B cell (primary cell): Measurements from ENCODE around the gene DSC1. TPM values are rescaled to one million over a fixed set of nuclear protein-coding genes. Genes with fewer than 3 reads are reported as not detected.

Source experiments
- ATAC-seq: fragments of 200-7000 bp; cut with Tn5 transposase; one replicate; pipeline ENCODE4 v1.10.0; 2021; ENCODE audit warnings: low read depth, mild to moderate bottlenecking, moderate number of reproducible peaks, moderate library complexity
- CTCF ChIA-PET: fragments of 350-600 bp; sonication (Branson Sonifier 250); formaldehyde crosslinking; loops from one replicate; lab custom pipeline; 2021; ENCODE audit warnings: antibody characterized with exemption, inconsistent platforms; lab: Charles Lee
- POLR2A ChIA-PET: fragments of 350-600 bp; sonication (Branson Sonifier 250); formaldehyde crosslinking; loops from one replicate; lab custom pipeline; 2021; ENCODE audit warnings: antibody characterized with exemption; lab: Charles Lee
- DNase-seq: peaks from one replicate; pipeline ENCODE4 v3.0.0; 2013
- H2AFZ ChIP-seq: 2 replicates; pipeline ENCODE4 v1.6.1; 2012; ENCODE audit warnings: mild to moderate bottlenecking, low read depth, low read length; ENCODE audit not compliant: insufficient read depth, poor library complexity, severe bottlenecking
- H3K27ac ChIP-seq, 2 donors: 1 replicate in 1 of 2; 2 replicates in 1 of 2; pipeline ENCODE4 v1.5.1; 2012 to 2013; ENCODE audit warnings: low read length in 2 of 2, mild to moderate bottlenecking in 2 of 2, moderate library complexity in 1 of 2
- H3K27me3 ChIP-seq, 4 experiments: fragments of 200-600 bp in 1 of 4; sonication (generic) in 1 of 4; replicated peaks in 1 of 4; 1 replicate in 2 of 4; 2 replicates in 2 of 4; pipeline versions ENCODE4 v1.6.1 to v1.7.0; 2013 to 2016; ENCODE audit warnings: low read length in 3 of 4, mild to moderate bottlenecking in 2 of 4, mixed read lengths in 1 of 4, moderate library complexity in 1 of 4; ENCODE audit not compliant: insufficient read depth in 4 of 4, control insufficient read depth in 3 of 4; ENCODE audit errors: control extremely low read depth in 1 of 4
- H3K36me3 ChIP-seq, 2 experiments: replicated peaks in 1 of 2; 1 replicate in 1 of 2; 2 replicates in 1 of 2; pipeline versions ENCODE4 v1.6.1 to v1.7.1; 2013; ENCODE audit warnings: low read length in 1 of 2; ENCODE audit not compliant: insufficient read depth in 2 of 2, control insufficient read depth in 1 of 2; ENCODE audit errors: control extremely low read depth in 1 of 2, extremely low read depth in 1 of 2
- H3K4me1 ChIP-seq, 2 donors: fragments of 200-600 bp in 1 of 2; sonication (generic) in 1 of 2; 1 replicate in 1 of 2; 2 replicates in 1 of 2; pipeline versions ENCODE4 v1.5.1 to v1.6.1; 2013 to 2017; ENCODE audit warnings: low read length in 2 of 2; ENCODE audit not compliant: control insufficient read depth in 2 of 2, insufficient read depth in 2 of 2
- H3K4me2 ChIP-seq: replicated peaks from 2 replicates; pipeline ENCODE3; 2012; ENCODE audit warnings: mild to moderate bottlenecking, low read depth, low read length; ENCODE audit not compliant: poor library complexity, severe bottlenecking
- H3K4me3 ChIP-seq, 5 experiments: fragments of 200-600 bp in 1 of 5; sonication (generic) in 1 of 5; 1 replicate in 3 of 5; 2 replicates in 2 of 5; pipeline versions ENCODE4 v1.5.1 to v1.7.0; 2011 to 2016; ENCODE audit warnings: low read length in 4 of 5, mild to moderate bottlenecking in 4 of 5, low read depth in 2 of 5, control low read depth in 1 of 5, moderate library complexity in 1 of 5; ENCODE audit not compliant: insufficient read depth in 1 of 5; ENCODE audit errors: control extremely low read depth in 1 of 5, extremely low read depth in 1 of 5
- H3K79me2 ChIP-seq: fragments of 200-600 bp; sonication (generic); one replicate; pipeline ENCODE4 v1.6.0; 2016; ENCODE audit warnings: low read length; ENCODE audit not compliant: control insufficient read depth, insufficient read depth
- H3K9ac ChIP-seq: fragments of 200-600 bp; sonication (generic); 2 replicates; pipeline ENCODE4 v1.6.1; 2017; ENCODE audit warnings: mild to moderate bottlenecking, low read length, moderate library complexity
- H3K9me3 ChIP-seq, 3 donors: one replicate each; pipeline versions ENCODE4 v1.6.1 to v1.7.1; 2013; ENCODE audit warnings: low read length in 2 of 3; ENCODE audit not compliant: control insufficient read depth in 2 of 3, insufficient read depth in 1 of 3; ENCODE audit errors: control extremely low read depth in 1 of 3
- H4K20me1 ChIP-seq: 2 replicates; pipeline ENCODE4 v1.6.0; 2012; ENCODE audit warnings: mild to moderate bottlenecking, low read length; ENCODE audit not compliant: insufficient read depth, control insufficient read depth, poor library complexity, severe bottlenecking
- H3K27ac Mint-ChIP-seq: one replicate; pipeline ENCODE4 v1.8.0; 2021; ENCODE audit warnings: mixed read lengths
- H3K27me3 Mint-ChIP-seq: one replicate; pipeline ENCODE4 v1.8.0; 2021; ENCODE audit warnings: mixed read lengths
- H3K4me1 Mint-ChIP-seq: one replicate; pipeline ENCODE4 v1.8.0; 2021; ENCODE audit warnings: mixed read lengths
- H3K4me3 Mint-ChIP-seq: one replicate; pipeline ENCODE4 v1.8.0; 2021; ENCODE audit warnings: mixed read lengths
- H3K9me3 Mint-ChIP-seq: one replicate; pipeline ENCODE4 v1.8.0; 2022; ENCODE audit warnings: mixed read lengths; ENCODE audit not compliant: insufficient read depth
- EZH2 ChIP-seq: IDR thresholded peaks from 2 replicates; pipeline ENCODE4 v1.6.1; 2012; ENCODE audit warnings: borderline replicate concordance, low read depth, mild to moderate bottlenecking, moderate library complexity, low read length; ENCODE audit not compliant: insufficient read depth, poor library complexity, severe bottlenecking
- WGBS: methylation state at CpG from one replicate; pipeline ENCODE4 v1.1.5; 2013; ENCODE audit warnings: missing lambda C conversion rate; ENCODE audit not compliant: insufficient coverage; 5-methylcytosine and 5-hydroxymethylcytosine counted together
- intact Hi-C: fragments of 100-400 bp; cut with micrococcal nuclease; formaldehyde crosslinking; loops from one replicate; pipeline ENCODE4 v1.10.0; 2022
- polyA plus RNA-seq: library from polyadenylated mRNA; depleted of rRNA; stranded (reverse); fragments of >200 nt; gene quantifications from 2 replicates; pipeline ENCODE4 v1.2.3, GENCODE V29; 2012
- total RNA-seq, 2 donors: library from RNA; stranded (reverse); fragments of 120-200 nt in 1 of 2; gene quantifications; 1 replicate in 1 of 2; 2 replicates in 1 of 2; pipeline versions ENCODE4 v1.2.3 to v1.2.4, GENCODE V29; 2013 to 2022
- TF ChIP-seq, protein P1 (sequence below): fragments of 200-600 bp; IDR thresholded peaks from one replicate; pipeline ENCODE4 v1.8.0; 2022; ENCODE audit warnings: antibody characterized with exemption, mild to moderate bottlenecking

Gene DSC1
- total and polyA plus RNA-seq, 2 donors (not counting 1 experiment from before 2014, with no cell fraction given), result not detected

GRCh38 chr18:31143025-31143424 is 19.6 kb downstream of the DSC1 start:
- no peaks in the 10 kb centered on the region for H3K9me3 Mint-ChIP-seq
- H4K20me1 ChIP-seq, result no peaks in the 10 kb centered on the region
- no peak overlapping the region for H3K9ac ChIP-seq
- peaks cover 0 to 4% (median 0%) of the 10 kb centered on the region in 3 donors for H3K9me3 ChIP-seq
- DNase-seq, result no peak
- no peak overlapping the region for H3K4me3 Mint-ChIP-seq
- H3K27me3 ChIP-seq, result no peaks in the 10 kb centered on the region
- no peak overlapping the region for H3K27ac Mint-ChIP-seq
- WGBS, result no CpG with 5 or more reads among the region's 3 CpGs
- no peak overlapping the region for H3K27ac ChIP-seq
- no peak for TF ChIP-seq EZH2
- TF ChIP-seq, protein P1, sequence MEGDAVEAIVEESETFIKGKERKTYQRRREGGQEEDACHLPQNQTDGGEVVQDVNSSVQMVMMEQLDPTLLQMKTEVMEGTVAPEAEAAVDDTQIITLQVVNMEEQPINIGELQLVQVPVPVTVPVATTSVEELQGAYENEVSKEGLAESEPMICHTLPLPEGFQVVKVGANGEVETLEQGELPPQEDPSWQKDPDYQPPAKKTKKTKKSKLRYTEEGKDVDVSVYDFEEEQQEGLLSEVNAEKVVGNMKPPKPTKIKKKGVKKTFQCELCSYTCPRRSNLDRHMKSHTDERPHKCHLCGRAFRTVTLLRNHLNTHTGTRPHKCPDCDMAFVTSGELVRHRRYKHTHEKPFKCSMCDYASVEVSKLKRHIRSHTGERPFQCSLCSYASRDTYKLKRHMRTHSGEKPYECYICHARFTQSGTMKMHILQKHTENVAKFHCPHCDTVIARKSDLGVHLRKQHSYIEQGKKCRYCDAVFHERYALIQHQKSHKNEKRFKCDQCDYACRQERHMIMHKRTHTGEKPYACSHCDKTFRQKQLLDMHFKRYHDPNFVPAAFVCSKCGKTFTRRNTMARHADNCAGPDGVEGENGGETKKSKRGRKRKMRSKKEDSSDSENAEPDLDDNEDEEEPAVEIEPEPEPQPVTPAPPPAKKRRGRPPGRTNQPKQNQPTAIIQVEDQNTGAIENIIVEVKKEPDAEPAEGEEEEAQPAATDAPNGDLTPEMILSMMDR, result no peak
- H3K79me2 ChIP-seq, result no peaks in the 10 kb centered on the region
- CTCF ChIA-PET, result no interaction called here
- H3K4me2 ChIP-seq, result no peak overlapping the region
- H2AFZ ChIP-seq, result no peak overlapping the region
- ATAC-seq, result no peak
- no peaks in the 10 kb centered on the region for H3K4me1 ChIP-seq
- H3K36me3 ChIP-seq, result no peaks in the 10 kb centered on the region
- H3K4me3 ChIP-seq, result no peak overlapping the region
- H3K27me3 Mint-ChIP-seq, result no peaks in the 10 kb centered on the region
- POLR2A ChIA-PET, result no interaction called here
- intact Hi-C loops, result no loop called here
- no peaks in the 10 kb centered on the region for H3K4me1 Mint-ChIP-seq

DNA sequence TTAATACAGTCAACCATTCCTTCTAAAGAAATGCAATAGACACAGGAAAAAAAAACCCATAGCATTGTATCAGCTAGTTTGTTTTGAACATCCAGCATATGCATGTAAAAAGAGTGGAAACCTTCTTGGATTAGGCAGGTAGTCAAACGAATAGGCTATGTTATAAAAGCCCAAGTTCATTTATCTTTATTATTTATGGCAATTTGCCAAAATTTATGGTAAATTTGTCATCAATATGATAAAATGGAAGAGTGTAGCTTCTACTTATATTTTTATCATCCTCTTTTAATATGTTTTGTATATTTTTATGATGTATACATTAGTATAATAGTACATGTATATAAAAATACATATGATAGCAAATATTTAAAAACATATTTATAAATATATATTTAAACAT is 23.9 kb downstream of the DSC1 start:
- no peak for ATAC-seq

More for the DNA sequence above, 23.9 kb downstream of the DSC1 start:
- no peaks in the 10 kb centered on the region for H3K27me3 Mint-ChIP-seq
- H3K9me3 ChIP-seq, result no peaks in the 10 kb centered on the region
- no peak overlapping the region for H3K27ac Mint-ChIP-seq
- H3K36me3 ChIP-seq, result no peaks in the 10 kb centered on the region
- no peaks in the 10 kb centered on the region for H3K4me1 ChIP-seq
- no peaks in the 10 kb centered on the region for H3K27me3 ChIP-seq
- H3K9ac ChIP-seq, result no peak overlapping the region
- no peak overlapping the region for H3K4me2 ChIP-seq
- DNase-seq, result no peak
- TF ChIP-seq EZH2, result no peak
- TF ChIP-seq, protein P1, result no peak
- H3K4me3 Mint-ChIP-seq, result no peak overlapping the region
- ChIA-PET POLR2A (no interaction called here), CTCF (no interaction called here)
- no peak overlapping the region for H3K4me3 ChIP-seq
- H2AFZ ChIP-seq, result no peak overlapping the region
- no peaks in the 10 kb centered on the region for H3K79me2 ChIP-seq
- intact Hi-C loops, result no loop called here
- H3K9me3 Mint-ChIP-seq, result no peaks in the 10 kb centered on the region
- no peak overlapping the region for H3K27ac ChIP-seq
- WGBS, result no CpG with 5 or more reads among the region's 1 CpG
- H4K20me1 ChIP-seq, result no peaks in the 10 kb centered on the region
- H3K4me1 Mint-ChIP-seq, result no peaks in the 10 kb centered on the region
